Breast epithelium (tissue), 3 donors: Measurements from ENCODE around the gene JMJD1C.

Experiments
- POLR2A ChIP-seq: fragments of 450-650 bp; IDR thresholded peaks from one replicate; pipeline ENCODE4 v1.6.1; 2016; ENCODE audit warnings: antibody characterized with exemption, mild to moderate bottlenecking, moderate library complexity
- POLR2AphosphoS5 ChIP-seq, 3 donors: sonication (generic); formaldehyde crosslinking; IDR thresholded peaks; one replicate each; pipeline ENCODE4 v1.6.1; 2017; ENCODE audit warnings: antibody characterized with exemption in 3 of 3
- TF ChIP-seq, protein P1 (sequence below), 3 donors: fragments of 450-650 bp; IDR thresholded peaks; one replicate each; pipeline ENCODE4 v1.5.1; 2016 to 2017; ENCODE audit warnings: antibody characterized with exemption in 3 of 3, mild to moderate bottlenecking in 3 of 3, moderate library complexity in 3 of 3

DNA sequence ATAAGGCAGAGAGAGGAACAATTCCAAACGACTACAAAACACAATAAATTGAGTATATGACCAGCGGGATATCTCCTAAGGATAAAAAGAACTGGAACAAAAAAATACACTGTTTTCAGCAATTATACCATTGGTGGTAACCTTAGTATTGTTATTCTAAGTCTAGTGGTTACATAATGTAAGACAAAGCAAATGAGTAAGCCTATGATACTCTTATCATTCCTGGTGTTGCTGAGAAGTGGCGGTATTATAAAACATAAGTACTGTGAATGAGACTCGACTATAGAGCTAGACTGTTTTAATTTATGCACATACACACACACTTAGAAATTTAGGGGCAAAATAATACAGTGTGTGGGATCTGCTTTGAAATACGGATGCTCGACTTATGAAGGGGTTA is 225.0 kb downstream of the JMJD1C start:
- TF ChIP-seq, protein P1, sequence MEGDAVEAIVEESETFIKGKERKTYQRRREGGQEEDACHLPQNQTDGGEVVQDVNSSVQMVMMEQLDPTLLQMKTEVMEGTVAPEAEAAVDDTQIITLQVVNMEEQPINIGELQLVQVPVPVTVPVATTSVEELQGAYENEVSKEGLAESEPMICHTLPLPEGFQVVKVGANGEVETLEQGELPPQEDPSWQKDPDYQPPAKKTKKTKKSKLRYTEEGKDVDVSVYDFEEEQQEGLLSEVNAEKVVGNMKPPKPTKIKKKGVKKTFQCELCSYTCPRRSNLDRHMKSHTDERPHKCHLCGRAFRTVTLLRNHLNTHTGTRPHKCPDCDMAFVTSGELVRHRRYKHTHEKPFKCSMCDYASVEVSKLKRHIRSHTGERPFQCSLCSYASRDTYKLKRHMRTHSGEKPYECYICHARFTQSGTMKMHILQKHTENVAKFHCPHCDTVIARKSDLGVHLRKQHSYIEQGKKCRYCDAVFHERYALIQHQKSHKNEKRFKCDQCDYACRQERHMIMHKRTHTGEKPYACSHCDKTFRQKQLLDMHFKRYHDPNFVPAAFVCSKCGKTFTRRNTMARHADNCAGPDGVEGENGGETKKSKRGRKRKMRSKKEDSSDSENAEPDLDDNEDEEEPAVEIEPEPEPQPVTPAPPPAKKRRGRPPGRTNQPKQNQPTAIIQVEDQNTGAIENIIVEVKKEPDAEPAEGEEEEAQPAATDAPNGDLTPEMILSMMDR (IDR thresholded peaks at IDR 0.05): no peak
- TF ChIP-seq POLR2AphosphoS5 (IDR thresholded peaks at IDR 0.05) (no peak), POLR2A (no peak)
